ENCODE measurements around the gene DGKI.

The DGKI gene

DNA sequence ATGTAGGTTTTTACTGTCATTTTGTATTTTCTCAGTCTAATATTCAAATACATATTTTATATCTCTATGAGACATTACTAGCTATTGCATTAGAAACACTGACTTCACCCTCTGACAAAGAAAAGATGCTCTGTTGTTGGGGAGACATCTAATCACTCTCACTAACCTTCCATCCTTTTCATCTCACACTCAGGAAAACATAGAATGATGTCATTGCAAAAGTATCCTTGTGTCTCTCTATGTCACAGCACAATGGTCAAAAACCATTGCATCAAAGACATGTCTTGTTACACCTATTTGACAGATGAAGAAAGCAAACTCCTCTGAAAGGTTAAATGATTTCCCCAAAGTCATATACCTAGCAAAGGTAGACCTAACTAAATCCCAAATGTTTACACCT, 272.0 kb downstream of the DGKI start:
- TF ChIP-seq, protein P1, sequence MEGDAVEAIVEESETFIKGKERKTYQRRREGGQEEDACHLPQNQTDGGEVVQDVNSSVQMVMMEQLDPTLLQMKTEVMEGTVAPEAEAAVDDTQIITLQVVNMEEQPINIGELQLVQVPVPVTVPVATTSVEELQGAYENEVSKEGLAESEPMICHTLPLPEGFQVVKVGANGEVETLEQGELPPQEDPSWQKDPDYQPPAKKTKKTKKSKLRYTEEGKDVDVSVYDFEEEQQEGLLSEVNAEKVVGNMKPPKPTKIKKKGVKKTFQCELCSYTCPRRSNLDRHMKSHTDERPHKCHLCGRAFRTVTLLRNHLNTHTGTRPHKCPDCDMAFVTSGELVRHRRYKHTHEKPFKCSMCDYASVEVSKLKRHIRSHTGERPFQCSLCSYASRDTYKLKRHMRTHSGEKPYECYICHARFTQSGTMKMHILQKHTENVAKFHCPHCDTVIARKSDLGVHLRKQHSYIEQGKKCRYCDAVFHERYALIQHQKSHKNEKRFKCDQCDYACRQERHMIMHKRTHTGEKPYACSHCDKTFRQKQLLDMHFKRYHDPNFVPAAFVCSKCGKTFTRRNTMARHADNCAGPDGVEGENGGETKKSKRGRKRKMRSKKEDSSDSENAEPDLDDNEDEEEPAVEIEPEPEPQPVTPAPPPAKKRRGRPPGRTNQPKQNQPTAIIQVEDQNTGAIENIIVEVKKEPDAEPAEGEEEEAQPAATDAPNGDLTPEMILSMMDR (IDR thresholded peaks at IDR 0.05; ENCODE audit: borderline replicate concordance, control extremely low read depth, extremely low read depth, insufficient read depth, missing control alignments): no peak
- DNase-seq (ENCODE audit: low spot score): no peak
- in situ Hi-C loops (cut with MboI; ENCODE audit: low sequenced_read_pairs, unreplicated experiment): no loop called here

DNA sequence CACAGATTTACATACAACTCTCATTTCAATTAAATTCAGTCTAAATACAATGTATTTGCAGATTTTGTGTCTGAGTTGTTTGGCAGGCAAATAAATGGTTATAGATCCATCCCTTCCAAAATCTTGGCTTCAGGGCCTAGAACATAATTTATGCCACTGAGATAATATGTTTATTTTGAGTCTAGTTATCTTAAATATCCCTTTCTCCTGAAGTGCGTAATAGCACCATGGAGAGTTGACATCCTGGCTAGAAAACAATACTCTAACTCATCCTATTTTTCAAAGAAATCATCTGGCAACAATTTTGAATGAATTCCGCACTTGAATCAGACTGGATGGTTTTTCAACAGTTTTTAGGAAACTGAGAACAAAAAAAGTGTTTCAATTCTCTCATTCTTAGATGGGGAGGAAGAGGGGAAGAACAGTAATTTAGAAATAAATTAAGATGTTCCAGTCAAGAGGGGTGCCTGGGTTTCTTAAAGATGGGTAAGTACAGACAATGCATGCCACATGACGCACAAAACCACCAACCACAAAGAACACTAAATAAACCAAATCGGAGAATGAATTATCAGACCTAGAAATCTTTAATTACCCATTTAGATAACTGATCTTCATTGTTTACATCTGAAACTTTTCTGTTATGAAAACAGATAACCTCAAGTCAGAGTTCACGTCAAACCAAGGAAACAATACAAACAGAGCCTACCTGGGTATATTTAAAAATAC, 274.6 kb downstream of the DGKI start:
- in situ Hi-C loops (cut with MboI; ENCODE audit: low sequenced_read_pairs, unreplicated experiment): no loop called here
- no peak for DNase-seq (ENCODE audit: low spot score)
- TF ChIP-seq, protein P1 (IDR thresholded peaks at IDR 0.05; ENCODE audit: borderline replicate concordance, control extremely low read depth, extremely low read depth, insufficient read depth, missing control alignments): no peak

DNA sequence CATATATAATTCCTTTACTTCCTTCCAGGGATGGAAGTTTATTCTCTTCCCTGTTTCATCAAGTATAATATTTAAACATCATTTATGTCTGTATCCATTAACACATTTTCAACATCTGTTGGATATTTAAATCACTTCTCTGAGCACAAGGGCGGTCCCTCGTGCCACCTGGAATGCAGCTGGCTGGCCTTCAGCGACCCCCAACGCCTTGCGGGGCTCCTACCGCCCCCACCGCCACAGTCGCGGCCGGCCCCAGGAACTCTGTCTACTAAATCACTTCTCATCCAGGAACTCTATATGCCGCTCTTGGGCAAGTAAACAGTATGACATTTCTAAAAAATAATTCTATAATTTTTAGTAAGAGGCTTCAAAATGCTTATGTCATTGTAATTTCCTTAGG, 282.1 kb downstream of the DGKI start:
- in situ Hi-C loops (cut with MboI; ENCODE audit: low sequenced_read_pairs, unreplicated experiment): no loop called here
- TF ChIP-seq, protein P1 (IDR thresholded peaks at IDR 0.05; ENCODE audit: borderline replicate concordance, control extremely low read depth, extremely low read depth, insufficient read depth, missing control alignments): no peak
- DNase-seq (ENCODE audit: low spot score): no peak

DNA sequence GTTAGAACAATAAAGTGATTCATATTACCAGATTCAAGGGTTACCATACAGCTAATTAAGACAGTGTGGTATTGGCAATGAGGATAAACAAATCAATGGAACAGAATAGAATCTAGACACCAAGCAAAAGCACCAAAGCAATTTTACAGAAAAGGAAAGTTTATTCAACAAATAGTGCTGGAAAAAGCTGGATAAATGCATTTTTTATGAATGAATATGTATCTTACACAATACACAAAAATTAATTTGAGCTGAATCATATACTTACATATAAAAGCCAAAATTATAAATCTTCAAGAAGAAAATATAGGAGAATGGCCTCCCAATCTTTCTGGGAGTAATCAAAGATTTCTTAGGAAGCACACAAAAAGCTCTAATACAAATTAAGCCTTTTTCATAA, 282.8 kb downstream of the DGKI start:
- TF ChIP-seq, protein P1 (IDR thresholded peaks at IDR 0.05; ENCODE audit: borderline replicate concordance, control extremely low read depth, extremely low read depth, insufficient read depth, missing control alignments): no peak
- in situ Hi-C loops (cut with MboI; ENCODE audit: low sequenced_read_pairs, unreplicated experiment): no loop called here
- DNase-seq (ENCODE audit: low spot score): no peak

DNA sequence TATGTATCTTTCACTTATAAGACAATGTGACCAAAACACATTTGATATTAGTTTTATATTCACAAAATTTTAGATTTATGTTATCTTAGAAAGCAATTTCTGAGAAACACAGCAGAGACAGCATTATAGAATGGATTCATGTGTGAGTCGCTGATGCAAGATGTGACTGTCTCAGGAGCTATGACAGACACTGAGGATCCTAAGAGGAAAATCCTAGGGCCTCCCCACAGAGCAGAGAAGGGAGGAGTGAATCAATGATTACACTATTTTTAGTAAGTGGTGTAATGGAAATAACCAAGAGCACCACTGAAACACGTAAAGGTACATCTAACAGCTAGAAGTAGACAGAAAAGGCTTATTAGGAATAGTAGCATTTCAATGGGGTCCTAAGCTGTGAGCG, 299.3 kb downstream of the DGKI start:
- in situ Hi-C loops (cut with MboI; ENCODE audit: low sequenced_read_pairs, unreplicated experiment): no loop called here
- DNase-seq (ENCODE audit: low spot score): no peak
- TF ChIP-seq, protein P1 (IDR thresholded peaks at IDR 0.05; ENCODE audit: borderline replicate concordance, control extremely low read depth, extremely low read depth, insufficient read depth, missing control alignments): no peak

DNA sequence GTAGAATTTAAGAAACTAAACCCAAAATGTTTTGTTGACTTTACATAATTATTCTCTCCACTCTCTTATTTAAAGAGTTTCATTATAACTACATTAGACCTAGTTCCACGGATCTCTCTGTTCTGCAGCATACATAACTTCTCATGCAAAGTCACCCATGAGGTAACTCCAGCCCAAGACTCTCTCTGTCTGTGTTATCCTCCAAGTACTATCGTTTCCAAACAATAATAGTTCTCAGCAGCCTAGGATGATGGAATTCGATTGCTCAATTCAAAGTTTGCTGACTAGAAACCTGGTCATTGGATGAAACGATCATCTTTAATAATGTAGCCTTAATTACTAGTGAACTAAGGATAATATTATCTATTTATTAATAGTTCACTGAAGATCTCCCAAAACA, 300.1 kb downstream of the DGKI start:
- TF ChIP-seq, protein P1 (IDR thresholded peaks at IDR 0.05; ENCODE audit: borderline replicate concordance, control extremely low read depth, extremely low read depth, insufficient read depth, missing control alignments): no peak
- in situ Hi-C loops (cut with MboI; ENCODE audit: low sequenced_read_pairs, unreplicated experiment): no loop called here

More for the DNA sequence above, 300.1 kb downstream of the DGKI start:
- DNase-seq (ENCODE audit: low spot score): no peak

Data from GM13976 (cell line).